IPS-18c (cell line): ENCODE measurements around the gene MAP1LC3B.

ENCODE experiments used
- H3K4me3 ChIP-seq: 2 replicates; pipeline ENCODE4 v1.7.0; 2013; ENCODE audit warnings: low read depth, mild to moderate bottlenecking, low read length, moderate library complexity; ENCODE audit not compliant: insufficient read depth
- H3K9me3 ChIP-seq: one replicate; pipeline ENCODE4 v1.6.1; 2013; ENCODE audit warnings: mild to moderate bottlenecking, low read length, moderate library complexity; ENCODE audit not compliant: control insufficient read depth, insufficient read depth

The MAP1LC3B gene

GRCh38 chr16:87435372-87436224 is 43.5 kb downstream of the MAP1LC3B start:
- H3K9me3 ChIP-seq: no peaks in the 10 kb centered on the region
- H3K4me3 ChIP-seq: no peak overlapping the region

GRCh38 chr16:87436225-87437172 is 44.4 kb downstream of the MAP1LC3B start:
- H3K9me3 ChIP-seq: no peaks in the 10 kb centered on the region
- H3K4me3 ChIP-seq: no peak overlapping the region

- no peak overlapping the region for H3K4me3 ChIP-seq
- no peaks in the 10 kb centered on the region for H3K9me3 ChIP-seq
Measured at GRCh38 chr16:87437327-87437726, 45.2 kb downstream of the MAP1LC3B start.

GRCh38 chr16:87437911-87438610 is 45.9 kb downstream of the MAP1LC3B start:
- Histone ChIP-seq H3K4me3 (no peak overlapping the region), H3K9me3 (no peaks in the 10 kb centered on the region)

GRCh38 chr16:87438611-87438985 is 46.5 kb downstream of the MAP1LC3B start:
- H3K4me3 ChIP-seq: no peak overlapping the region
- H3K9me3 ChIP-seq: no peaks in the 10 kb centered on the region

GRCh38 chr16:87439926-87440325 is 47.8 kb downstream of the MAP1LC3B start:
- H3K9me3 ChIP-seq: no peaks in the 10 kb centered on the region

GRCh38 chr16:87441886-87442580 is 49.9 kb downstream of the MAP1LC3B start:
- no peak overlapping the region for H3K4me3 ChIP-seq

More at GRCh38 chr16:87439926-87440325, 47.8 kb downstream of the MAP1LC3B start:
- H3K4me3 ChIP-seq: no peak overlapping the region

GRCh38 chr16:87442581-87442966 is 50.4 kb downstream of the MAP1LC3B start:
- H3K9me3 ChIP-seq: no peaks in the 10 kb centered on the region
- no peak overlapping the region for H3K4me3 ChIP-seq

More at GRCh38 chr16:87441886-87442580, 49.9 kb downstream of the MAP1LC3B start:
- no peaks in the 10 kb centered on the region for H3K9me3 ChIP-seq

- no peaks in the 10 kb centered on the region for H3K9me3 ChIP-seq
- H3K4me3 ChIP-seq: no peak overlapping the region
Measured at GRCh38 chr16:87443016-87443415, 50.9 kb downstream of the MAP1LC3B start.

- Histone ChIP-seq H3K9me3 (no peaks in the 10 kb centered on the region), H3K4me3 (no peak overlapping the region)
Measured at GRCh38 chr16:87443964-87444363, 51.8 kb downstream of the MAP1LC3B start.

- no peak overlapping the region for H3K4me3 ChIP-seq
- H3K9me3 ChIP-seq: no peaks in the 10 kb centered on the region
Measured at GRCh38 chr16:87445486-87445885, 53.4 kb downstream of the MAP1LC3B start.

- no peak overlapping the region for H3K4me3 ChIP-seq
- H3K9me3 ChIP-seq: no peaks in the 10 kb centered on the region
Measured at GRCh38 chr16:87446479-87446878, 54.3 kb downstream of the MAP1LC3B start.

GRCh38 chr16:87447323-87447722 is 55.2 kb downstream of the MAP1LC3B start:
- Histone ChIP-seq H3K4me3 (no peak overlapping the region), H3K9me3 (no peaks in the 10 kb centered on the region)

GRCh38 chr16:87448866-87449265 is 56.7 kb downstream of the MAP1LC3B start:
- Histone ChIP-seq H3K4me3 (no peak overlapping the region), H3K9me3 (no peaks in the 10 kb centered on the region)

- Histone ChIP-seq H3K4me3 (no peak overlapping the region), H3K9me3 (no peaks in the 10 kb centered on the region)
Measured at GRCh38 chr16:87451563-87452210, 59.6 kb downstream of the MAP1LC3B start.

- no peaks in the 10 kb centered on the region for H3K9me3 ChIP-seq
- no peak overlapping the region for H3K4me3 ChIP-seq
Measured at GRCh38 chr16:87453326-87453725, 61.2 kb downstream of the MAP1LC3B start.
